Measurements from ENCODE around the gene ANKRD34A. TPM values are rescaled to one million over a fixed set of nuclear protein-coding genes. Genes with fewer than 3 reads are reported as not detected.

Gene ANKRD34A
- total and polyA plus RNA-seq, 2 donors from 2014 or later, result 0.37 to 0.76 TPM

- Histone ChIP-seq H3K9ac (ENCODE audit: low read length in 3 of 3) (peak within 1 kb of the TSS; percentile 64 to 76 (median 75)), H3K36me3 (ENCODE audit: control insufficient read depth in 2 of 3, insufficient read depth in 3 of 3, low read length in 3 of 3) (no peaks in the 10 kb centered on the region), H3K4me1 (ENCODE audit: control insufficient read depth in 2 of 3, insufficient read depth in 2 of 3, low read depth in 1 of 3, low read length in 3 of 3) (peaks cover 3 to 21% (median 10%) of the 10 kb centered on the region in 3 donors), H3K9me3 (ENCODE audit: control insufficient read depth in 2 of 3, insufficient read depth in 1 of 3, low read length in 3 of 3) (no peaks in the 10 kb centered on the region), H3K4me3 (ENCODE audit: low read length in 3 of 3) (peak within 1 kb of the TSS; percentile 71 to 83 (median 76)), H3K27me3 (ENCODE audit: control insufficient read depth, insufficient read depth, low read length) (no peaks in the 10 kb centered on the region), H3K27ac (ENCODE audit: low read depth in 2 of 2, low read length in 2 of 2) (peak within 1 kb of the TSS; percentile 86 to 91)
- intact Hi-C loops (cut with DNase I), result no loop called here
- FAIRE-seq (peak; percentile 54), DNase-seq (peak; percentile 96 to 99 (median 98))
- no peak for TF ChIP-seq CTCF (IDR thresholded peaks at IDR 0.05; ENCODE audit: borderline replicate concordance, extremely low read depth, insufficient read depth)
These were observed 6.7 kb downstream of the ANKRD34A start, which contains the start of gene LIX1L for GRCh38 chr1:145957443-145958319. Gene LIX1L, minus strand, starts transcription at chr1:145958017. Its CDS starts 90 bp downstream, at chr1:145957927.

GRCh38 chr1:145956781-145957442, 7.5 kb downstream of the ANKRD34A start:
- no peaks in the 10 kb centered on the region for H3K27me3 ChIP-seq (ENCODE audit: control insufficient read depth, insufficient read depth, low read length)
- H3K27ac ChIP-seq (ENCODE audit: low read depth in 2 of 2, low read length in 2 of 2), result peak overlapping the region; percentile 86 to 91
- no peak for TF ChIP-seq CTCF (IDR thresholded peaks at IDR 0.05; ENCODE audit: borderline replicate concordance, extremely low read depth, insufficient read depth)
- peaks cover 3 to 17% (median 10%) of the 10 kb centered on the region in 3 donors for H3K4me1 ChIP-seq (ENCODE audit: control insufficient read depth in 2 of 3, insufficient read depth in 2 of 3, low read depth in 1 of 3, low read length in 3 of 3)
- H3K4me3 ChIP-seq (ENCODE audit: low read length in 3 of 3), result peak overlapping the region; percentile 71 to 83 (median 76)
- intact Hi-C loops (cut with DNase I), result no loop called here
- H3K36me3 ChIP-seq (ENCODE audit: control insufficient read depth in 2 of 3, insufficient read depth in 3 of 3, low read length in 3 of 3), result no peaks in the 10 kb centered on the region
- H3K9ac ChIP-seq (ENCODE audit: low read length in 3 of 3), result peak overlapping the region; percentile 64 to 76 (median 75)
- H3K9me3 ChIP-seq (ENCODE audit: control insufficient read depth in 2 of 3, insufficient read depth in 1 of 3, low read length in 3 of 3), result no peaks in the 10 kb centered on the region
- FAIRE-seq, result no peak
- peak in 2 of 5 donors; percentile 38 to 77 for DNase-seq

GRCh38 chr1:145956361-145956760, 8.0 kb downstream of the ANKRD34A start:
- H3K9ac ChIP-seq (ENCODE audit: low read length in 3 of 3), result peak overlapping the region; percentile 64 to 76 (median 75)
- H3K9me3 ChIP-seq (ENCODE audit: control insufficient read depth in 2 of 3, insufficient read depth in 1 of 3, low read length in 3 of 3), result no peaks in the 10 kb centered on the region
- no peak for TF ChIP-seq CTCF (IDR thresholded peaks at IDR 0.05; ENCODE audit: borderline replicate concordance, extremely low read depth, insufficient read depth)
- peak overlapping the region; percentile 71 to 83 (median 76) for H3K4me3 ChIP-seq (ENCODE audit: low read length in 3 of 3)
- peaks cover 3 to 11% (median 10%) of the 10 kb centered on the region in 3 donors for H3K4me1 ChIP-seq (ENCODE audit: control insufficient read depth in 2 of 3, insufficient read depth in 2 of 3, low read depth in 1 of 3, low read length in 3 of 3)
- H3K27me3 ChIP-seq (ENCODE audit: control insufficient read depth, insufficient read depth, low read length), result no peaks in the 10 kb centered on the region
- peak overlapping the region; percentile 86 to 91 for H3K27ac ChIP-seq (ENCODE audit: low read depth in 2 of 2, low read length in 2 of 2)
- H3K36me3 ChIP-seq (ENCODE audit: control insufficient read depth in 2 of 3, insufficient read depth in 3 of 3, low read length in 3 of 3), result no peaks in the 10 kb centered on the region
- no peak for FAIRE-seq
- DNase-seq, result no peak
- intact Hi-C loops (cut with DNase I), result no loop called here
